GM18507 (cell line): ENCODE measurements around the gene PAQR8.

ENCODE experiments used
- DNase-seq: peaks from one replicate; pipeline ENCODE4 v3.0.0; 2011; ENCODE audit warnings: low read depth; ENCODE audit not compliant: insufficient read length; ENCODE audit errors: extremely low spot score
- FAIRE-seq: peaks from 2 replicates; lab custom pipeline; 2011; peaks lifted over from hg19 to GRCh38; lab: Jason Lieb, UNC

The PAQR8 gene

DNA sequence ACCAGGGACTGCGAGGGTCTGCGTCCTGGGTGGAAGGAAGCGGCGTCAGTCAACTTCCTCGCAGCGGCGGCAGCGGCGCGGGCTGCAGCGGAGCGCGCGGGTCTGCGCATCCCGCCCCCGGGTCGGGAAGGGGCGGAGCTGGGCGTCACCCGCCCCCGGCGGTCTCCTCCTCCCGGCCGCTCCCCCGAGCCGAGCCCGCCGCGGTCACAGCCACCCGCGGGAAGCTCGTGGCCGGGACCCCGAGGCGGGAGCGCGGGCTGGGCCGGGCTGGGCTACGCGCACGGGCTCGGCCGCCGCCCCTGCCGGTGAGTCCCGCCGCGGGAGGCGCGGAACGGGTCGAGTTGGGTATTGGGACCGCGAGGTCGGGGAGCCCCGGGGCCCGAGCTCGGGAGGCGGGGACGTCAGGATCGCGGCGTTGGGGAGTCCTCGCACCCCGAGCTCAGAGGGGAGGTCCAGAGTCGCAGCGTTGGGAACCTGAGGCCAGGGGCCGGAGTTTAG, at the start of gene PAQR8:
Gene PAQR8 (plus strand): TSS at position 207 of the 498 bp plus-strand sequence. CDS start 41,063 bp downstream, outside the sequence.
- FAIRE-seq (peak; percentile 83), DNase-seq (peak; percentile 92)

GRCh38 chr6:52312461-52312860, 49.5 kb upstream of the PAQR8 start:
- FAIRE-seq (no peak), DNase-seq (no peak)

DNA sequence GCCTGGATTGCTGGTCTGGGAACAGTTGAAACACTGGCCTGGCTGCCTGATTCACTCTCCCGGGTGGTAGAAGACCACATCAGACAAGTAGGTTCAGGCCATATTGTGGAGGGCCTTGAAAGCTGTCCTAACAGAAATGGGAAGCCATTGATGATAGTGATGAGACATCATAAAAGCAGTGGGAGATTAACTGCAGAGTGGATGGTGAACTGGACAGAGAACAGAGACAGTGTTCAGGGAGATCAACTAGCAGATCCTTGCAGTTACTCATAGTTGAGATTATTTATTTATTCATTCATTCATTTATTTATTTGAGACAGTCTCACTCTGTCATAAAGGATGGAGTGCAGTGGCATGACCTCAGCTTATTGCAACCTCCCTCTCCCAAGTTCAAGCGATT, 47.2 kb upstream of the PAQR8 start:
- DNase-seq (no peak), FAIRE-seq (no peak)

- FAIRE-seq (no peak), DNase-seq (no peak)
Observed at GRCh38 chr6:52317211-52317610, 44.7 kb upstream of the PAQR8 start.

DNA sequence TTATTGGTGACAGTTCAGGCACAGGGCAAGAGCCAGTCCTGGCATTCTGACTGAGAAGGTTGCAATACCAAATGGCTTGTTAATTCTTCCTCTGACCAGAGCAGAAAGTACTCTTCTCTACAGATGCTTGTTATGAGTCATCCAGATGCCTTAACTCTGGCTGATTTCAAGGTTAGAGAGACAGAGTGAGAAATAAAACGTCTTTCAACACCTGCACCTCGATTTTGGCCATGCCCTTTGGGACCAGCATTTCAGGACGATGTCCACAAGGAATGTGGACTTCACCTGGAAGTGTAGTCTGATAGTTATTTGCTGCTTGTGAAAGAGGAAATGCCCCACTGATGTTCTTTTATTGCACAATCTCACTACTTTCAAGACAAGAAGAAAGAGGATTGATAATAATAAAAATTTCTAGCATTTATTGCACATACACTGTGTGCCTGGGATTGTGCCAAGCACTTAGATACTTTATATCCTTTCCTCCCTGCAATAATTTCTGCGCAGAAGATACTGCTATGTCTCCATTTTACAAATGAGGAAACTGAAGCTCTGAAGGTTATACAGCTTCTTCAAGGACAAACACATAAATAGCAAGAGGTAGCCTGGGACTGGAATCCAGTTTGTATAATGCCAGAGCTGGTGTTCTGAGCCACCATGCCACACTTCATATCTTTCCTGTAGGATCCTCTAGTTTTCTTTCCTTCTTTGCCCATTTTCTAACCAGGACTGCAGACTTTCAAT, 43.9 kb upstream of the PAQR8 start:
- DNase-seq: peak; percentile 73
- FAIRE-seq: peak; percentile 93

- DNase-seq (no peak), FAIRE-seq (no peak)
Observed at GRCh38 chr6:52324189-52324588, 37.8 kb upstream of the PAQR8 start.

GRCh38 chr6:52325695-52326471, 36.1 kb upstream of the PAQR8 start:
- FAIRE-seq: no peak

DNA sequence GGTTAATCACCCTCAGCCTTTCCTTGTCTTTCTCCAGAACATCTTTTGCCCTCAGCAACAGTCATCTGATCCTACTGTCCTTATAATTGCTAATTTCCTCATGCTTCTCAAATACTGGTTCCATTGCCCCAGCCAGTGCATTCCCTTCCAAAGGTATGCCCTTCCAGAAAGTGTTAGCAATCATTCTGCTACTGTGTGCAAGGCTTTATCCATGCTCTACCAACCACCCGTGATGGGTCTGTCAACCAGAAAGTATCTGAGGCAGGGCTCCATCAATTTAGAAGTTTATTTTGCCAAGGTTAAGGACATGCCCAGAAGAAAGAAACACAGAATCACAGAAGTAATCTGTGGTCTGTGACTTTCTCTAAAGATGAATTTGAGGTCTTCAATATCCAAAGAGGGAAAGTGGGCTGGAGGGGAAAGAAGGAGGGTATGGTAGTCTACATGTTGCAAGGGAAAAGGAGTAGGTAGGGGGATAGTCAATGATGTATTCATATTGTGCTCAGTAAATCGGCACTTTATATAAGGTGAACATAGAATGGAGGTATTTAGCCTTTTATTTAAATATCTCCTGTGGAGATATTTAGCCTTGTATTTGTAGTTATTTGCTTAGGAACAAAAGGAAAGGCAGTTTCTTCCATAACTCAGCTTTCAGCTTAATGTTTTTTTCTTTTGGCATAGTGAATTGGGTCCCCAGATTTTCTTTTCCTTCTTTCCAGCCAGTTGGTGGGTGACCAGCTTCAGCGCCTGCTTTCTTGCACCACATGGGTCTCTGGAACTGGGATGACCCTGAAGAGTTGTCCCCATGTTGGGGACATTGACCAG, 35.2 kb upstream of the PAQR8 start:
- no peak for DNase-seq
- FAIRE-seq: no peak

More at GRCh38 chr6:52325695-52326471, 36.1 kb upstream of the PAQR8 start:
- DNase-seq: no peak

- FAIRE-seq: no peak
- DNase-seq: no peak
Observed at GRCh38 chr6:52328303-52328662, 33.7 kb upstream of the PAQR8 start.

DNA sequence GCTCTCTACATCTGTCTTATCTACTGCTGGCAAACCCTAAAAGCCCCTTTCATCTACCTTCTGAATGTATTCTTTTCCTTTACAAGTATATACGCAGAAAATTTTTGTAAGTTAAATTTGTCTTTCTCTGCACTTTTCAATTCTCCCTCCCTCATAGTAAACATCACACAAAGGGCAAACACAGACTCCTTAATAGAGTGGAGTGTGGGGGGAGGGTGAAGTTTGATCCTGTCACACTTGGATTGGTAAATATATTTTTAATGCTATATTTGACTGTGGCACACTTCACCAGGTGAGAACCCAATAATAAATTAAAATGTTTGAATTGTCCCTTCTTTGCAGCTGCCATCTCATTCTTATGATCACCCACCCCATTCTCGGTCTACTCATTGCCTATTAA, 33.2 kb upstream of the PAQR8 start:
- no peak for FAIRE-seq
- DNase-seq: no peak

- FAIRE-seq (no peak), DNase-seq (no peak)
Observed at GRCh38 chr6:52330470-52330869, 31.5 kb upstream of the PAQR8 start.

GRCh38 chr6:52331793-52332457, 30.0 kb upstream of the PAQR8 start:
- DNase-seq (no peak), FAIRE-seq (no peak)

GRCh38 chr6:52333840-52334200, 28.1 kb upstream of the PAQR8 start:
- DNase-seq: no peak
- peak; percentile 74 for FAIRE-seq

GRCh38 chr6:52335576-52335975, 26.4 kb upstream of the PAQR8 start:
- FAIRE-seq: no peak
- no peak for DNase-seq

DNA sequence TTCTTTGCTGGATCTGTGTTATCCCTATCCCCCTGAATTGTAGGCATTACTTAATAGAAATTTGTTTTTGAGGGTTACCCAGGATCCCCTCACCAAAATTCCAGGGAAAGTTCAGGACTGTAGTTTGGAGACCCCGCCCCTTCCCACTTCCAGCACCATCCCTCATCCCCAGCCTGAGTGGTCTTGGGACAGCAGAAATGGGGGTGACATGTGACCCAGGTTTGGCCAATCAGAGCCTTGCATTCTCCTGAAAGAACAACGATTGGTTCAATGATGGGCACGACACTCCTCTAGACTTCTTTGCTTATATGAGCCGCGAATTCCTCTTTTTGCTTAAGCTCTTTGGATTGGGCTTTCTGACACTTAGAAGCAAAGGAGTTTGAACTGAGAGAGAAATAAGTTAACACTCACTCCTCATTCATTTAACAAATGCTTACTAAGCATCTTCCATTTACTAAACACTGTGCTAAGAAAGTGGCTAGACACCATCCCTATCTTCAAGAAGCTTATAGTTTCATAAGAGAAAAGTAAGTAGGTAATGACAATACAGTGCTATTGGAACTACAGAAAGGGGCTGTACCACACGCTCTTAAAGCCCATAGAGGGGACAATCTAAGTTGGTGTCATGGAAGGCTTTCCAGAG, 24.9 kb upstream of the PAQR8 start:
- DNase-seq (no peak), FAIRE-seq (no peak)

- DNase-seq (no peak), FAIRE-seq (peak; percentile 12)
Observed at GRCh38 chr6:52337633-52338290, 24.2 kb upstream of the PAQR8 start.

GRCh38 chr6:52340603-52340880, 21.4 kb upstream of the PAQR8 start:
- DNase-seq (no peak), FAIRE-seq (no peak)

DNA sequence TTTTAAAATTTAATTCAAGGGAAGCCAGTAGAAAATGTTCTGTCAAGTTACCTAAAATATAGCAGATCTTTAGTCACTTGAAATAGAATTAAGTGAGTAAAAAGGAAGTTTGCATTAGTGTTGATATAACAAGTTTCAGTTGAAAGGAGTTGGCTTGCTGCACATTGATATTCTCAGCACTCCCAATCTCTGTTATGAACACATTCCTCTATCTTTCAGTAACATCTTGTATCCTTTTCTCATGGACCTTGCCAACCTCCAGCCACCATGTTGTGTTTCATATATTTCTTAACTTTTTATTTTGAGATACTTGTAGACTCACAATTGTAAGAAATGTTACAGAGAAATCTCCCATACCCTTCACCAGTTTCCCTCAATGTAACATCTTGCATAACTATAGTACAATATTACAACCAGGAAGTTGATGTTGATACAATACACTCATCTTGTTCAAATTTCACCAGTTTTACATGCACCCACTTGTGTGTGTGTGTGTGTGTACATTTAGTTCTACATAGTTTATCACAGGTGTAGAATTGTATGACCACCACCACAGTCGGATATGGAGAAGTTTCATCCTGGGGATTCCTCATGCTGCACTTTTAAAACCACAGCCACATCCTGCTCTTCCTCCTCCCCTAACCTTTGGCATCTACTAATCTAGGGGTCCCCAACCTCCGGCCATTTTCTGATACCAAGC, 20.2 kb upstream of the PAQR8 start:
- no peak for DNase-seq
- no peak for FAIRE-seq
